SU-DHL-6 (cell line): ENCODE data around the gene PLXNA2.

Source experiments
- H2AFZ ChIP-seq: fragments of 200-600 bp; sonication (generic); 2 replicates; pipeline ENCODE4 v1.6.1; 2014; ENCODE audit warnings: low read depth, mild to moderate bottlenecking, moderate library complexity, mixed read lengths, antibody characterized with exemption, low read length; ENCODE audit not compliant: severe bottlenecking
- H3F3A ChIP-seq: fragments of 200-600 bp; shearing (Covaris generic); 2 replicates; pipeline ENCODE4 v1.6.0; 2016; ENCODE audit warnings: antibody characterized with exemption, mild to moderate bottlenecking; ENCODE audit not compliant: insufficient read depth
- H3K27ac ChIP-seq: fragments of 200-600 bp; sonication (generic); 2 replicates; pipeline ENCODE4 v1.5.1; 2016; ENCODE audit warnings: low read depth, mild to moderate bottlenecking, low read length, moderate library complexity, mixed read lengths
- H3K27me3 ChIP-seq: fragments of 200-600 bp; sonication (generic), shearing (Covaris generic); 2 replicates; pipeline ENCODE4 v1.6.0; 2014; ENCODE audit warnings: mild to moderate bottlenecking, low read length
- H3K36me3 ChIP-seq: fragments of 200-600 bp; sonication (generic); 2 replicates; pipeline ENCODE4 v1.6.1; 2014; ENCODE audit warnings: mild to moderate bottlenecking, low read length, mixed read lengths
- H3K4me2 ChIP-seq: fragments of 300-600, 200-600 bp; shearing (Covaris generic), sonication (generic); 2 replicates; pipeline ENCODE4 v1.6.0; 2014; ENCODE audit warnings: low read length, low read depth, mild to moderate bottlenecking; ENCODE audit not compliant: poor library complexity, severe bottlenecking
- H3K4me3 ChIP-seq: fragments of 200-600 bp; sonication (generic); 2 replicates; pipeline ENCODE4 v1.5.1; 2014; ENCODE audit warnings: antibody characterized with exemption, low read length, mild to moderate bottlenecking, mixed read lengths; ENCODE audit not compliant: insufficient read depth, poor library complexity, severe bottlenecking
- H3K79me2 ChIP-seq: fragments of 200-600 bp; sonication (generic); 2 replicates; pipeline ENCODE4 v1.6.1; 2014; ENCODE audit warnings: mild to moderate bottlenecking, low read length, moderate library complexity; ENCODE audit not compliant: insufficient read depth
- H3K9ac ChIP-seq: fragments of 200-600 bp; sonication (generic); 2 replicates; pipeline ENCODE4 v1.7.0; 2014; ENCODE audit warnings: mild to moderate bottlenecking, low read length
- H3K9me2 ChIP-seq: fragments of 200-600 bp; sonication (generic); replicated peaks from 2 replicates; pipeline ENCODE4 v1.6.1; 2014; ENCODE audit warnings: low read length; ENCODE audit not compliant: insufficient read depth
- H3K9me3 ChIP-seq: fragments of 200-600 bp; sonication (generic); 2 replicates; pipeline ENCODE4 v1.6.1; 2014; ENCODE audit warnings: low read length, mixed read lengths; ENCODE audit not compliant: insufficient read depth
- H4K20me1 ChIP-seq: fragments of 200-600 bp; sonication (generic); 2 replicates; pipeline ENCODE4 v1.6.1; 2014; ENCODE audit warnings: low read depth, mild to moderate bottlenecking, antibody characterized with exemption, low read length, moderate library complexity, mixed read lengths
- EZH2phosphoT487 ChIP-seq: fragments of 200-600 bp; sonication (generic), shearing (Covaris generic); conservative IDR thresholded peaks from 2 replicates; pipeline ENCODE4 v1.6.1; 2018; ENCODE audit warnings: mild to moderate bottlenecking, antibody characterized with exemption, low read length, moderate library complexity, mixed read lengths
- TF ChIP-seq, protein P1 (sequence below): fragments of 200-600 bp; sonication (generic); IDR thresholded peaks from one replicate; pipeline ENCODE4 v1.5.1; 2017; ENCODE audit warnings: antibody characterized with exemption, mild to moderate bottlenecking, low read length, moderate library complexity; ENCODE audit not compliant: insufficient read depth, poor library complexity, severe bottlenecking

The PLXNA2 gene

DNA sequence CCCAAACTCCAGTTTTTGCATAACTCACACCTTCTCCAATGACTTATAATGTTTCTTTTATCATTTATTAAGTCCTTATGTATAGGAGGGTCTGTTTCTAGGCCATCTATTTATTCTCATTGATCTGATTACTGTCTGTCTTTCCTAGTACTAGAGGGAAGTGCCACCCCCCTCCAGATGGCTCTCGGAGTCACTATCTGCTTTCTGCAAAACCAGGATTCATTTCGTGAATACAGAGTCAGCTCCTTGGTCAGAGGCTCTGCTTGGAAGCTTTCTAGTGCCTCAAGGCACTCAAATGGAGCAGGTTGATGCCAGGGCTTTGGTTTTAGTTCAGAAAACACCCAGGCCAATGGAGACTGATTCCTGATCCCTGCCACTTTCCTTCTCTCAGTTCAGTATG, 231.0 kb downstream of the PLXNA2 start:
- Histone ChIP-seq H4K20me1 (no peaks in the 10 kb centered on the region), H3K9me2 (no peaks in the 10 kb centered on the region), H3F3A (no peaks in the 10 kb centered on the region), H3K79me2 (no peaks in the 10 kb centered on the region), H3K27ac (no peak overlapping the region), H3K4me3 (no peak overlapping the region), H2AFZ (no peak overlapping the region), H3K9me3 (no peaks in the 10 kb centered on the region), H3K4me2 (no peak overlapping the region), H3K36me3 (no peaks in the 10 kb centered on the region), H3K9ac (no peak overlapping the region), H3K27me3 (no peaks in the 10 kb centered on the region)
- TF ChIP-seq EZH2phosphoT487, result no peak
- TF ChIP-seq, protein P1, sequence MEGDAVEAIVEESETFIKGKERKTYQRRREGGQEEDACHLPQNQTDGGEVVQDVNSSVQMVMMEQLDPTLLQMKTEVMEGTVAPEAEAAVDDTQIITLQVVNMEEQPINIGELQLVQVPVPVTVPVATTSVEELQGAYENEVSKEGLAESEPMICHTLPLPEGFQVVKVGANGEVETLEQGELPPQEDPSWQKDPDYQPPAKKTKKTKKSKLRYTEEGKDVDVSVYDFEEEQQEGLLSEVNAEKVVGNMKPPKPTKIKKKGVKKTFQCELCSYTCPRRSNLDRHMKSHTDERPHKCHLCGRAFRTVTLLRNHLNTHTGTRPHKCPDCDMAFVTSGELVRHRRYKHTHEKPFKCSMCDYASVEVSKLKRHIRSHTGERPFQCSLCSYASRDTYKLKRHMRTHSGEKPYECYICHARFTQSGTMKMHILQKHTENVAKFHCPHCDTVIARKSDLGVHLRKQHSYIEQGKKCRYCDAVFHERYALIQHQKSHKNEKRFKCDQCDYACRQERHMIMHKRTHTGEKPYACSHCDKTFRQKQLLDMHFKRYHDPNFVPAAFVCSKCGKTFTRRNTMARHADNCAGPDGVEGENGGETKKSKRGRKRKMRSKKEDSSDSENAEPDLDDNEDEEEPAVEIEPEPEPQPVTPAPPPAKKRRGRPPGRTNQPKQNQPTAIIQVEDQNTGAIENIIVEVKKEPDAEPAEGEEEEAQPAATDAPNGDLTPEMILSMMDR, result no peak

- Histone ChIP-seq H4K20me1 (no peaks in the 10 kb centered on the region), H3K4me3 (no peak overlapping the region), H3K36me3 (no peaks in the 10 kb centered on the region), H3K27me3 (no peaks in the 10 kb centered on the region), H3K9me3 (no peaks in the 10 kb centered on the region), H3K27ac (no peak overlapping the region), H3K79me2 (no peaks in the 10 kb centered on the region), H3F3A (no peaks in the 10 kb centered on the region), H3K4me2 (no peak overlapping the region), H2AFZ (no peak overlapping the region), H3K9ac (no peak overlapping the region), H3K9me2 (no peaks in the 10 kb centered on the region)
- TF ChIP-seq, protein P1, result no peak
- TF ChIP-seq EZH2phosphoT487, result no peak
Measured at GRCh38 chr1:208012721-208013120, 231.5 kb downstream of the PLXNA2 start.

DNA sequence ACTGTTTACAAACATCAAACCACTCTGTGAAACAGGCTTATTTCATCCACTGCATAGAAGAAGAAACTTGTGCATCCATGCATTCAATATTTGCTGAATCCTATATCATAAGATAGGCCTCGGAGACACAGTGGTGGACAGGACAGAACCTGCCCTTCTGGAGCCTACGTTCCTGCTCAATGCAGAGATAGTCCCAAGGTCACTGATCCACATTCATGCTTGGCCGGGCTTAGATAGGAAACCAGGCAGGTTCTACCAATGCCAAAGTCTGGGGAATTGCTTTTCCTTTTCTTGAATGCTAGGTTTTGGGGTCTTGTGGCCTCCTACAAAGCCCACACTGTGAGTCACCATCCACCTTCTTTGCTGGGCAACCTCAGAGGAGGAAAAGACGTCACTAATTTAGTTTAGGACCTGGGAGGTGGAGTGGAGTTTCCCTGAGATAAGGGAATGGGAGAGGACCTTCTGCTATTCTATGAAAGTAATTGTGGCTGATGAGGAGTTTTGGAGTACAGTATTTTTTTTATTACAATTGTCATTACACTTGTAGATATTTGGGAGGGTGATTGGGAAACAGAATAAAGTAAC, 233.6 kb downstream of the PLXNA2 start:
- Histone ChIP-seq H2AFZ (no peak overlapping the region), H3K27me3 (no peaks in the 10 kb centered on the region), H3K36me3 (no peaks in the 10 kb centered on the region), H3K9me2 (no peaks in the 10 kb centered on the region), H4K20me1 (no peaks in the 10 kb centered on the region), H3K9me3 (no peaks in the 10 kb centered on the region), H3K27ac (no peak overlapping the region), H3K9ac (no peak overlapping the region), H3K4me3 (no peak overlapping the region), H3K4me2 (no peak overlapping the region), H3F3A (no peaks in the 10 kb centered on the region), H3K79me2 (no peaks in the 10 kb centered on the region)
- TF ChIP-seq EZH2phosphoT487, result no peak
- TF ChIP-seq, protein P1, result no peak
